H1 (cell line): ENCODE measurements around the gene WASHC4.

Experiments used
- TAF1 ChIP-seq: IDR thresholded peaks from 2 replicates; pipeline ENCODE4 v1.6.1; 2011; ENCODE audit warnings: mild to moderate bottlenecking, low read depth, low read length
- ZNF274 ChIP-seq: IDR thresholded peaks from 2 replicates; pipeline ENCODE4 v1.7.0; 2012; ENCODE audit warnings: low read length, borderline replicate concordance; ENCODE audit errors: extremely low read depth
- TF ChIP-seq, protein P1 (sequence below): IDR thresholded peaks from 2 replicates; pipeline ENCODE4 v1.6.1; 2012; ENCODE audit warnings: inconsistent platforms

DNA sequence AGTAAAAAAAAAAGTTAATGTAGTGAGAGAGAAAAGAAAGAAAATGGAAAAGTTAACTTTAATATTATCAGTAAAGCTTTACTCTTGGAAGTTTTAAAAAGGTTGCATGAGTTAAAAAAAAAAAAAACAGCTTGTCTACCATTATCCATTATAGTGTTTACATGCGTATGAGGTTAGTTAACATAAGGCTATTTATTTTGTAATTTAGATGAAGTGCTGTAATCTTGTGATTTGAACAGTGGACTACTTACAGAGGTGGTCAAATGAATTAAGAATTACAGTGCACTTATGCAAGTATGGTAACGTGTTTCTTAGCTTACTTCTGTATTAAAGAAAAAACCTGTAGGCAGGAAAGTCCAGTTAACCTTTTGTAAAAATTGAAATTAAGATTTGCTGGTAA lies 30.7 kb downstream of the WASHC4 start:
- no peak for TF ChIP-seq ZNF274
- TF ChIP-seq, protein P1, sequence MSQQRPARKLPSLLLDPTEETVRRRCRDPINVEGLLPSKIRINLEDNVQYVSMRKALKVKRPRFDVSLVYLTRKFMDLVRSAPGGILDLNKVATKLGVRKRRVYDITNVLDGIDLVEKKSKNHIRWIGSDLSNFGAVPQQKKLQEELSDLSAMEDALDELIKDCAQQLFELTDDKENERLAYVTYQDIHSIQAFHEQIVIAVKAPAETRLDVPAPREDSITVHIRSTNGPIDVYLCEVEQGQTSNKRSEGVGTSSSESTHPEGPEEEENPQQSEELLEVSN: no peak
- no peak for TF ChIP-seq TAF1
